Activated CD8-positive, alpha-beta memory T cell treated with anti-CD3 and anti-CD28 coated beads for 24 hours (primary cell): ENCODE measurements around the gene IDUA.

Experiments
- DNase-seq: peaks from one replicate; pipeline ENCODE4 v3.0.0-alpha.2; 2020

The IDUA gene

GRCh38 chr4:1018147-1019020, 31.5 kb downstream of the IDUA start:
- DNase-seq, result no peak

- no peak for DNase-seq
These were observed 32.5 kb downstream of the IDUA start for GRCh38 chr4:1019320-1019719.

- no peak for DNase-seq
These were observed 33.1 kb downstream of the IDUA start for GRCh38 chr4:1019729-1020470.

GRCh38 chr4:1021386-1022050, 34.7 kb downstream of the IDUA start:
- no peak for DNase-seq

GRCh38 chr4:1022051-1022738, 35.4 kb downstream of the IDUA start:
- DNase-seq, result no peak

GRCh38 chr4:1022739-1023066, 35.9 kb downstream of the IDUA start:
- DNase-seq, result no peak

- DNase-seq, result no peak
These were observed 36.3 kb downstream of the IDUA start for GRCh38 chr4:1023075-1023640.

GRCh38 chr4:1023895-1024740, 37.3 kb downstream of the IDUA start:
- DNase-seq, result no peak

GRCh38 chr4:1024882-1025545, 38.2 kb downstream of the IDUA start:
- DNase-seq, result no peak

- DNase-seq, result no peak
These were observed 39.3 kb downstream of the IDUA start for GRCh38 chr4:1026115-1026514.

- no peak for DNase-seq
These were observed 40.5 kb downstream of the IDUA start for GRCh38 chr4:1027219-1027914.

GRCh38 chr4:1027915-1028238, 41.0 kb downstream of the IDUA start:
- DNase-seq, result no peak

GRCh38 chr4:1028574-1029220, 41.9 kb downstream of the IDUA start:
- DNase-seq, result no peak

GRCh38 chr4:1029529-1029928, 42.7 kb downstream of the IDUA start:
- DNase-seq, result no peak

GRCh38 chr4:1030031-1030430, 43.2 kb downstream of the IDUA start:
- no peak for DNase-seq

- DNase-seq, result no peak
These were observed 43.7 kb downstream of the IDUA start for GRCh38 chr4:1030559-1030958.

- no peak for DNase-seq
These were observed 44.5 kb downstream of the IDUA start for GRCh38 chr4:1031346-1031745.

GRCh38 chr4:1031956-1032795, 45.3 kb downstream of the IDUA start:
- DNase-seq, result no peak

- DNase-seq, result no peak
These were observed 46.0 kb downstream of the IDUA start for GRCh38 chr4:1032861-1033260.
